ENCODE results near the gene SLC25A4. TPM values are rescaled to one million over a fixed set of nuclear protein-coding genes. Genes with fewer than 3 reads are reported as not detected.

Gene SLC25A4
- total RNA-seq, 6 donors from 2014 or later: 11.5 to 46.1 (median 30.1) TPM

GRCh38 chr4:185144601-185145240 is 1.7 kb downstream of the SLC25A4 start:
- Histone ChIP-seq H3K27ac (no peak overlapping the region), H3K9me3 (no peaks in the 10 kb centered on the region), H3K4me3 (peak overlapping the region in 2 of 4 donors; percentile 9 to 81), H3K36me3 (peaks cover 0 to 17% (median 0%) of the 10 kb centered on the region in 4 donors), H3K4me1 (peaks cover 20 to 30% (median 23%) of the 10 kb centered on the region in 4 donors), H3K27me3 (no peaks in the 10 kb centered on the region)
- ATAC-seq (ENCODE audit: low FRiP score in 2 of 2) (no peak), DNase-seq (peak in 1 of 2 donors; percentile 79)
- 84 to 89% methylated on average over 16 of the region's 16 CpGs for WGBS, 2 donors
- TF ChIP-seq POLR2A (IDR thresholded peaks at IDR 0.05): no peak
- TF ChIP-seq CTCF (IDR thresholded peaks at IDR 0.05): no peak
- no peak for TF ChIP-seq POLR2AphosphoS5 (IDR thresholded peaks at IDR 0.05)
- no peak for TF ChIP-seq EP300 (IDR thresholded peaks at IDR 0.05)

GRCh38 chr4:185145572-185145971 is 2.5 kb downstream of the SLC25A4 start:
- WGBS, 2 donors: 68 to 85% methylated on average over 12 to 13 of the region's 13 CpGs
- DNase-seq (no peak), ATAC-seq (ENCODE audit: low FRiP score in 2 of 2) (no peak)
- Histone ChIP-seq H3K9me3 (no peaks in the 10 kb centered on the region), H3K27me3 (no peaks in the 10 kb centered on the region), H3K36me3 (peaks cover 0 to 22% (median under 1%) of the 10 kb centered on the region in 4 donors), H3K27ac (no peak overlapping the region), H3K4me3 (peak overlapping the region in 1 of 4 donors; percentile 81), H3K4me1 (peaks cover 20 to 30% (median 23%) of the 10 kb centered on the region in 4 donors)
- no peak for TF ChIP-seq EP300 (IDR thresholded peaks at IDR 0.05)
- TF ChIP-seq POLR2AphosphoS5 (IDR thresholded peaks at IDR 0.05): no peak
- no peak for TF ChIP-seq CTCF (IDR thresholded peaks at IDR 0.05)
- no peak for TF ChIP-seq POLR2A (IDR thresholded peaks at IDR 0.05)

GRCh38 chr4:185149392-185149791 is 6.3 kb downstream of the SLC25A4 start:
- Histone ChIP-seq H3K27me3 (no peaks in the 10 kb centered on the region), H3K4me3 (no peak overlapping the region), H3K9me3 (no peaks in the 10 kb centered on the region), H3K36me3 (peaks cover 0 to 33% (median 4%) of the 10 kb centered on the region in 4 donors), H3K27ac (no peak overlapping the region), H3K4me1 (peaks cover 8 to 13% (median 11%) of the 10 kb centered on the region in 4 donors)
- DNase-seq (no peak), ATAC-seq (ENCODE audit: low FRiP score in 2 of 2) (no peak)
- 94 to 95% methylated on average over 12 of the region's 12 CpGs for WGBS, 2 donors
- TF ChIP-seq CTCF (IDR thresholded peaks at IDR 0.05) (no peak), EP300 (IDR thresholded peaks at IDR 0.05) (no peak), POLR2AphosphoS5 (IDR thresholded peaks at IDR 0.05) (no peak), POLR2A (IDR thresholded peaks at IDR 0.05) (no peak)

GRCh38 chr4:185151296-185151695 is 8.2 kb downstream of the SLC25A4 start:
- H3K4me1 ChIP-seq: no peaks in the 10 kb centered on the region
- ATAC-seq (ENCODE audit: low FRiP score in 2 of 2) (no peak), DNase-seq (no peak)
- no peak overlapping the region for H3K27ac ChIP-seq
- no peaks in the 10 kb centered on the region for H3K9me3 ChIP-seq
- H3K36me3 ChIP-seq: peaks cover 0 to 33% (median 4%) of the 10 kb centered on the region in 4 donors
- no peak overlapping the region for H3K4me3 ChIP-seq
- TF ChIP-seq POLR2A (IDR thresholded peaks at IDR 0.05): no peak
- TF ChIP-seq EP300 (IDR thresholded peaks at IDR 0.05): no peak
- TF ChIP-seq CTCF (IDR thresholded peaks at IDR 0.05): no peak
- TF ChIP-seq POLR2AphosphoS5 (IDR thresholded peaks at IDR 0.05): no peak
- 77 to 81% methylated on average over 1 of the region's 1 CpG for WGBS, 2 donors
- H3K27me3 ChIP-seq: no peaks in the 10 kb centered on the region
